Measurements from ENCODE around the gene RXFP1.

Gene RXFP1

DNA sequence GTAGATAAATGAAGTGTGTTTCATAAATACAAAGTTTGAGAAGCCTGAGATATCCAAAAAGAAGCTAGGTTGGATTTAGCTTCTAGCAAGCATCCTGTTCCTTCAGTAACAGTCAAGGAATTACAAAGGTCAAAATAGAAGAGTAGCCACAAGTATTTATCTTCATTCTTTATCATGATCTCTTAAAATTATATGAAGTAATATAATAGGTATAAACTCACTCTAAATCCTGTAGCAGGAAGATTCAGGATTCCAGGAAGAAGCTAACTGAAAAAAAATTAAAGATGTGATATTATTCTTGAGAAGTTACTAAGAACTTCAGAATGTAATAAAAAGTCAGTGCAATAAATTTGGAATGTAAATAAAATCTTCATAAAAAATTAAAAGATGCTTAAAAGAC, 31.1 kb upstream of the RXFP1 start:
- TF ChIP-seq, protein P1, sequence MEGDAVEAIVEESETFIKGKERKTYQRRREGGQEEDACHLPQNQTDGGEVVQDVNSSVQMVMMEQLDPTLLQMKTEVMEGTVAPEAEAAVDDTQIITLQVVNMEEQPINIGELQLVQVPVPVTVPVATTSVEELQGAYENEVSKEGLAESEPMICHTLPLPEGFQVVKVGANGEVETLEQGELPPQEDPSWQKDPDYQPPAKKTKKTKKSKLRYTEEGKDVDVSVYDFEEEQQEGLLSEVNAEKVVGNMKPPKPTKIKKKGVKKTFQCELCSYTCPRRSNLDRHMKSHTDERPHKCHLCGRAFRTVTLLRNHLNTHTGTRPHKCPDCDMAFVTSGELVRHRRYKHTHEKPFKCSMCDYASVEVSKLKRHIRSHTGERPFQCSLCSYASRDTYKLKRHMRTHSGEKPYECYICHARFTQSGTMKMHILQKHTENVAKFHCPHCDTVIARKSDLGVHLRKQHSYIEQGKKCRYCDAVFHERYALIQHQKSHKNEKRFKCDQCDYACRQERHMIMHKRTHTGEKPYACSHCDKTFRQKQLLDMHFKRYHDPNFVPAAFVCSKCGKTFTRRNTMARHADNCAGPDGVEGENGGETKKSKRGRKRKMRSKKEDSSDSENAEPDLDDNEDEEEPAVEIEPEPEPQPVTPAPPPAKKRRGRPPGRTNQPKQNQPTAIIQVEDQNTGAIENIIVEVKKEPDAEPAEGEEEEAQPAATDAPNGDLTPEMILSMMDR (IDR thresholded peaks at IDR 0.05; ENCODE audit: borderline replicate concordance, extremely low read depth, low read length, poor library complexity, severe bottlenecking): no peak
- no peak for TF ChIP-seq EZH2 (IDR thresholded peaks at IDR 0.05; ENCODE audit: borderline replicate concordance, low read depth, low read length, severe bottlenecking)

GRCh38 chr4:158492391-158492790, 29.3 kb upstream of the RXFP1 start:
- ATAC-seq (ENCODE audit: insufficient read depth, low read depth) (no peak), DNase-seq (no peak)
- no peaks in the 10 kb centered on the region for H3K27me3 ChIP-seq (ENCODE audit: insufficient read depth, low read length, poor library complexity)
- H3K79me2 ChIP-seq (ENCODE audit: insufficient read depth, low read length): no peaks in the 10 kb centered on the region
- H3K9ac ChIP-seq (ENCODE audit: low read depth, low read length): no peak overlapping the region
- no peak overlapping the region for H3K4me2 ChIP-seq (ENCODE audit: insufficient read depth, low read length)
- H3K27ac ChIP-seq (ENCODE audit: low read length): no peak overlapping the region
- no peaks in the 10 kb centered on the region for H3K4me1 ChIP-seq (ENCODE audit: insufficient read depth, low read length)
- no peaks in the 10 kb centered on the region for H3K36me3 ChIP-seq (ENCODE audit: insufficient read depth, low read length)
- no peak overlapping the region for H3K4me3 ChIP-seq (ENCODE audit: low read depth in 1 of 2, low read length in 2 of 2)
- H4K20me1 ChIP-seq (ENCODE audit: insufficient read depth, low read length): no peaks in the 10 kb centered on the region
- no peak overlapping the region for H2AFZ ChIP-seq (ENCODE audit: low read depth, low read length)
- TF ChIP-seq EZH2 (IDR thresholded peaks at IDR 0.05; ENCODE audit: borderline replicate concordance, low read depth, low read length, severe bottlenecking): no peak
- TF ChIP-seq, protein P1 (IDR thresholded peaks at IDR 0.05; ENCODE audit: borderline replicate concordance, extremely low read depth, low read length, poor library complexity, severe bottlenecking): no peak
- H3K9me3 ChIP-seq (ENCODE audit: insufficient read depth, low read length, severe bottlenecking): no peaks in the 10 kb centered on the region

More for the DNA sequence above, 31.1 kb upstream of the RXFP1 start:
- no peaks in the 10 kb centered on the region for H4K20me1 ChIP-seq (ENCODE audit: insufficient read depth, low read length)
- H3K4me1 ChIP-seq (ENCODE audit: insufficient read depth, low read length): no peaks in the 10 kb centered on the region
- no peak for DNase-seq
- no peaks in the 10 kb centered on the region for H3K27me3 ChIP-seq (ENCODE audit: insufficient read depth, low read length, poor library complexity)
- no peak overlapping the region for H3K9ac ChIP-seq (ENCODE audit: low read depth, low read length)
- ATAC-seq (ENCODE audit: insufficient read depth, low read depth): no peak
- H3K4me3 ChIP-seq (ENCODE audit: low read depth in 1 of 2, low read length in 2 of 2): no peak overlapping the region
- H2AFZ ChIP-seq (ENCODE audit: low read depth, low read length): no peak overlapping the region
- H3K36me3 ChIP-seq (ENCODE audit: insufficient read depth, low read length): no peaks in the 10 kb centered on the region
- H3K4me2 ChIP-seq (ENCODE audit: insufficient read depth, low read length): no peak overlapping the region
- H3K79me2 ChIP-seq (ENCODE audit: insufficient read depth, low read length): no peaks in the 10 kb centered on the region
- H3K9me3 ChIP-seq (ENCODE audit: insufficient read depth, low read length, severe bottlenecking): no peaks in the 10 kb centered on the region
- H3K27ac ChIP-seq (ENCODE audit: low read length): no peak overlapping the region

GRCh38 chr4:158496030-158496741, 25.5 kb upstream of the RXFP1 start:
- Histone ChIP-seq H3K27me3 (ENCODE audit: insufficient read depth, low read length, poor library complexity) (no peaks in the 10 kb centered on the region), H4K20me1 (ENCODE audit: insufficient read depth, low read length) (no peaks in the 10 kb centered on the region), H2AFZ (ENCODE audit: low read depth, low read length) (no peak overlapping the region), H3K36me3 (ENCODE audit: insufficient read depth, low read length) (no peaks in the 10 kb centered on the region), H3K4me1 (ENCODE audit: insufficient read depth, low read length) (no peaks in the 10 kb centered on the region), H3K79me2 (ENCODE audit: insufficient read depth, low read length) (no peaks in the 10 kb centered on the region), H3K4me2 (ENCODE audit: insufficient read depth, low read length) (no peak overlapping the region), H3K9me3 (ENCODE audit: insufficient read depth, low read length, severe bottlenecking) (no peaks in the 10 kb centered on the region), H3K4me3 (ENCODE audit: low read depth in 1 of 2, low read length in 2 of 2) (no peak overlapping the region), H3K9ac (ENCODE audit: low read depth, low read length) (no peak overlapping the region), H3K27ac (ENCODE audit: low read length) (no peak overlapping the region)
- ATAC-seq (ENCODE audit: insufficient read depth, low read depth) (no peak), DNase-seq (peak; percentile 14)
- TF ChIP-seq, protein P1 (IDR thresholded peaks at IDR 0.05; ENCODE audit: borderline replicate concordance, extremely low read depth, low read length, poor library complexity, severe bottlenecking): peak; percentile 45
- TF ChIP-seq EZH2 (IDR thresholded peaks at IDR 0.05; ENCODE audit: borderline replicate concordance, low read depth, low read length, severe bottlenecking): no peak

Measured in DND-41 (cell line).